Left renal cortex interstitium (tissue), 4 donors: Measurements from ENCODE around the gene EMC7. TPM values are rescaled to one million over a fixed set of nuclear protein-coding genes. Genes with fewer than 3 reads are reported as not detected.
"Not testable (repeated sequence)": the region's sequence is repeated elsewhere in the genome, so short reads cannot be mapped to it uniquely, and the experiment has no call there.

Experiments used
- DNase-seq, 4 donors: peaks; one replicate each; pipeline ENCODE4 v3.0.0-alpha.2; 2013; ENCODE audit warnings: low read depth in 4 of 4, low spot score in 2 of 4, missing footprints in 1 of 4
- polyA plus RNA-seq, 4 donors: library from polyadenylated mRNA; unstranded; fragments of 120-200 nt; gene quantifications; one replicate each; pipeline ENCODE4 v1.2.1, GENCODE V29; 2013; ENCODE audit not compliant: insufficient read length in 4 of 4

EMC7 gene
- 100 to 1,000 TPM in 1 of 4 donors, 10 to 100 TPM in 3; 77.3 to 103 (median 83.4) TPM for polyA plus RNA-seq

DNA sequence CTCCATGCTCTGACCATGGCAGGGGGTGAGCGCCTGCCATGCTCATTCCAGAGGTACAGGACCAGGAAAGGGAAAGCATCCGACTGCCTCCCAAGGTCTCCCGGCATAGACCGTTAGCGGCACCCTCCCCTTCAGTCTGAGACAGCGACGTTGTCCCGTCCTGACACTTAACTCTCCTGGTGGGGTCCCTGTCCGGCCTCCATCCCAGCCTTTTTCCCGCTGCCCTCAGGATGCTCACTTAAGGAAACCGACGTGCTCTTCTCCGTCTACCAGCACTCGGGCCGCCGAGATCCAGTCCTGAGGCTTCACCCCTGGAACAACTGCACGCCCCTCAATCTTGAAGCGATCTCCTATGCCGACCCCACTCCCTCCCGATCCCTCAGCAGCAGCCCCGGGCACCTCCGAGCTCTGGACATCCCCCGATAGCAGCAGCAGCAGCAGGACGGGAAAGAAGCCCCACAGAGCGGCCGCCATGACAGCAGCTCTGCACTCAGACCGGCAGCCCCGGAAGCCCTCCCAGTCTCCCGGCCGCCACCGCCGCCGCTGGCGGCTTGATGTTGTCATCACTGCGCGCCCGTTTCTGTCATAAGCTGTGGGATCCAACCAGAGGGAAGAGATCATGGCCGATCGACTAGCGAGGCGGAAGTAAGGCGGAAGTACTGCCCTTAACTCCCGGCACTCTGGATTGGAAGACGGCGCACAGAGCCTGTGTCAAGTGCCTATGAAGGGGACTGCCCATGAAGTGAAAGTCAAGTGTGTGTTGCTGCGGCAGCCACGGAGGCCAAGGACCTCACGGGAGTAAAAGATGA lies at the start of gene EMC7, which contains the start of gene PGBD4:
TSS of gene EMC7 (minus strand) at position 497 of the 809 bp plus-strand sequence. CDS start at position 474, 23 bp downstream.
TSS of gene PGBD4 (plus strand) at position 718 of the 809 bp plus-strand sequence. CDS start 449 bp downstream, outside the sequence.
- DNase-seq: peak; percentile 96 to 98 (median 96)

GRCh38 chr15:34147371-34148140 lies 45.9 kb upstream of the EMC7 start:
- DNase-seq: no peak

DNA sequence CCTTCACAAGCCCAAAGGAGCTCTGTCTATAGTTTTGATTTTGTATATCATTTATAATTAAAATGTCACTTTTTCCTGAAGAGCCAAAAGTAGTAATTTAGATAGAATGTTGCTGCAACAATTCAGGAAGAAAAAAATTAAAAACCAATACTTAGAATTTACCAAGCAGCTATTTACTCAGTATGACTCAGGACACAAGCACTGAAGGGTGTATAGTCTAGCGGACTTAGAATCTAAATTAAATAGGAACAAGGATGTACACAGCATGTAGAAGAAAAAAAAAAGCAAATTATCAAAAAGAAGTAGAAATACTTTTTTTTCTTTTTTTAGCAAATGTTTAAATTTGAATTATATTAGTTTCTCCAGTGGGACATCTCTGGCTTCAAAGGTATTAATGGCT lies 31.8 kb upstream of the EMC7 start:
- no peak for DNase-seq

- DNase-seq: no peak
These were observed 31.2 kb upstream of the EMC7 start for GRCh38 chr15:34132881-34133280.

- DNase-seq: no peak
These were observed 27.2 kb upstream of the EMC7 start for GRCh38 chr15:34128898-34129297.

DNA sequence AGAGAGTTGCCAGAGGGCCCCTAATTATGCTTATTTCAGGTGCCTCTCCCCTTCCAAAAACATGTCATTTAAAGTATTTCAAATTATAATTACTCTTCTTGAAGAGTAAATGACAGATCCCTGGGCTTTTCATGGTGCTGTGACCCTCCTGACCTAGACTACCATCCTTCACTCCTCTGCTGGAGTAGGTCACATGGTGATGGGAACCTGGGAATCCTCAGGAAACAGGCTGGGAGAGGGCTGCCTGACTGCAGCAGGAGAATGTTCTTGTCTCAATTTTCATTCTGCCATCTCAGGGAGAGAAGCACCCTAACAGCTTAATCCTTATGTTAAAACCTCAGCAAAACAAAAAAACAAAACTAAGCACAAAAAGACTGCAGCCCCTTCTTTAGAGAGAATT lies 24.9 kb upstream of the EMC7 start:
- no peak for DNase-seq

DNA sequence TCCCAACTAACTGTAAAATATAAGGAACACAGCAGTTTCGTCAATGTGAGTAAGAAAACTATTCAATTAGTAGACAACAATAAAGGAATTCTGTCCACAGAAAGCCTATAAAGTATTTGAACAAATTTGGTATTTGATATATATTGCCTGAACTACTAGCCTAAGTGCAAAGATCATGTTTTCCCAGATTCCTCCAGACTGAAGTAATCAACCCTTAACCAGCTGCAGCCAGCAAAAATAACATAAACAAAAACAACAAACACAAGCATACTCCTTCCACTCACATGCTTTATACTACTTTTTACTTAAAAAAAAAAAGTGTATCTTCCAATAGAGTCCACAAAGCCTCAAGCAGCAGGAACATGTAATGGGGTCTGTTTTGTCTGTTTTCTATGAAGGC lies 24.3 kb upstream of the EMC7 start:
- no peak for DNase-seq

- DNase-seq: no peak
These were observed 23.0 kb upstream of the EMC7 start for GRCh38 chr15:34124651-34125050.

DNA sequence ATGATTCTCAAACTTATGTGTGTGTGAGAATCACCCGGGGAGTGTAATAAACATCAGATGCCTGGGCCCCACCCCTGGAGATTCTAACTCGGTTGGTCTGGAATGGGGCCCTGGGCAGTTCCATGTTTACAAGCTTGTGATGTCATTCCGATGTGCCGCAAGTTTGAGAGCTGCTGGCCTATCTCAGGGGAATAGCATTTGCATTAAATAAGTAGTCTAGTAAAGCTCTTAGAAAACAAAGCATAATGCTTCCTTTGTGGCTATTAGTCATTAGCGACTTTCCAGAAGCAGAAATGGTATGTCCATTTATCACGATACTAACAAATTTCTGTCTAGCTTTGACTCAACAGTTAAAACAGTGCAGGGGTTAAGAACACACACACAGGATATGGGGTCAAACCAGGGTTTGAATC lies 21.1 kb upstream of the EMC7 start:
- no peak for DNase-seq

- not testable (repeated sequence) for DNase-seq
These were observed 20.1 kb upstream of the EMC7 start for GRCh38 chr15:34121786-34122185.

DNA sequence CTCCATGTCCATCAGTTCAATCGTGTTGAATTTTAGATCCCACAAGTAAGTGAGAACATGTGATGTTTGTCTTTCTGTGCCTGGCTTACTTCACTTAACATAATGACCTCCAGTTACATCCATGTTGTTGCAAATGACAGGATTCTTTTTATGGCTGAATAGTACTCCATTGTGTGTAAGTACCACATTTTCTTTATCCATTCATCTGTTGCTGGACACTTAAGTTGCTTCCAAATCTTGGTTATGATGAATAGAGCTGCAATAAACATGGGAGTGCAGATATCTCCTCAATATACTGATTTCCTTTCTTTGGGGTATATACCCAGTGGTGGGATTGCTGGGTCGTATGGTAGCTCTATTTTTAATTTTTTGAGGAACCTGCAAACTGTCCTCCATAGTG lies 18.8 kb upstream of the EMC7 start:
- not testable (repeated sequence) for DNase-seq

DNA sequence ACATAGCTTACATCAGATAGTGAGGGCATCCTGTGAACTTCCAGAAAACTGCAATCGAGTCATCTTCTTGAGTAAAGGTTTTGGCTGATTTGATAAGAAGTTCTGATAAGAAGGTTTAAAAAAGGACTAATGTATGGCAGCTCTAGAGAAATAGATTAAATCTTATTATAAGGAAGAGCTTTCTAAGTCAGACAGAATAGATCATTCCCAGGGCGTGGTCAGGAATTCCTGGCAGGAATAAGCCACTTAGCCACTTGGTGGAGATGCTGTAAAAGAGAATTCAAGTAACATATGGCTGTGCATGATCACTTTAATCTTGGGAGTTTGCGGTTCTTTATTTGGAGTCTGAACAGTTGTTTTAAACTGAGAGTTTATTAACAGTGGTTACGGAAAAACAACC lies 17.6 kb upstream of the EMC7 start:
- no peak for DNase-seq

GRCh38 chr15:34116620-34117019 lies 15.0 kb upstream of the EMC7 start:
- DNase-seq: no peak

GRCh38 chr15:34114739-34115138 lies 13.1 kb upstream of the EMC7 start:
- DNase-seq: no peak

GRCh38 chr15:34114215-34114614 lies 12.6 kb upstream of the EMC7 start:
- DNase-seq: no peak

DNA sequence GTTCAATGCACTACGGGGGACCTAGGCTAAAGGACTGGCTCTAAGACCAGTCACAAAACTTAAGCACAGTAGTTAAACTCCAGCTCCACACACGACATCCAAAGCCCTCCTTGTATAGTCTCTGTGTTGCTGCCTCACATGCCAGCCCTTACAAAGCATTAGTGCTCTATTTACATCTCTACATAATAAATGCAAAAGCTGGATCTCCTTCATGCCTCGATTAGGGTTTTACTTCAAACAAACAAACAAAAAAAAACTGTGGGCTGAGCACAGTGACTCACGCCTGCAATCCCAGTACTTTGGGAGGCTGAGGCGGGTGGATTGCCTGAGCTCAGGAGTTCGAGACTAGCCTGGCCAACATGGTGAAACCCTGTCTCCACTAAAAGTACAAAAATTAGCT lies 9.8 kb upstream of the EMC7 start:
- DNase-seq: no peak

DNA sequence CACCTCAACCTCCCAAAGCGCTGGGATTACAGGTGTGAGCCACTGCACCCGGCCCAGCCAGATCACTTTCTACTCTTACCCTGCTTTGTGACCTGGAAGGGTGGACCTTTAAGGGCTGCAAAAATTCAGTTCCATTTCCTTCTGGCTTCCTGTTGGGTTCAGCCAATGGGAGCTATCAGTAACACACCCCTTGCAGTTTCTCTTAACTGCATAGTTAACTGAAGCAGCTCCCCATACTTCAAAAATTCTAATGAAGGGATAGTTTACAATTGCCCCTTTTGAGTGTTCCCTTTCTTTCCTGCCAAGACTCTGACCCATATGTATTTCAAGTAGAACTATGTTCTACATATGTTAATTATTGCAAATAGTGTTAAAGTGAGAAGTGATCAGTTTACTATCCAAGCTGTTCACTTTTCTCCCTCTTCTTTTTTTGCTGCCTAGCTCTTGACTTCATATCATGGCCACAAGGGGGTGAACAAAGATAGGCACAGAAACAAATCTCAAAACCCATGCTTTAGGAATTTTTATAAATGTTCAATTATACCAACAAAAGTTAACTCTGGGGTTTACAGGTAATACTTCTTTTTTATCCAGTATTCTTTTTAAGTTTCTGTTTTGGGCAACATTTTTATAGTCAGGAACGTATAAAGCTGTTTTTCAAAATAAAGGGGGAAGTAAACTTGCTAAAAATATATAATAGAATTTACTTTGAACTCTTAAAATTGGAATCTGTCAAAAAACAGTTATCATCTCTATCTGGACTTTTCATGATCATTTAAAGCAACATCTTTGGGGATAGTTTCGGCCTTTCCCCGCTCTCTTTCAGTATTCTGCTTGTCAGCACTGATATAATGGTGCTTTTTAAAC lies 8.4 kb upstream of the EMC7 start:
- DNase-seq: peak in 1 of 4 donors; percentile 23

GRCh38 chr15:34107315-34107714 lies 5.7 kb upstream of the EMC7 start:
- no peak for DNase-seq

- DNase-seq: no peak
These were observed 4.8 kb upstream of the EMC7 start for GRCh38 chr15:34106423-34106822.

DNA sequence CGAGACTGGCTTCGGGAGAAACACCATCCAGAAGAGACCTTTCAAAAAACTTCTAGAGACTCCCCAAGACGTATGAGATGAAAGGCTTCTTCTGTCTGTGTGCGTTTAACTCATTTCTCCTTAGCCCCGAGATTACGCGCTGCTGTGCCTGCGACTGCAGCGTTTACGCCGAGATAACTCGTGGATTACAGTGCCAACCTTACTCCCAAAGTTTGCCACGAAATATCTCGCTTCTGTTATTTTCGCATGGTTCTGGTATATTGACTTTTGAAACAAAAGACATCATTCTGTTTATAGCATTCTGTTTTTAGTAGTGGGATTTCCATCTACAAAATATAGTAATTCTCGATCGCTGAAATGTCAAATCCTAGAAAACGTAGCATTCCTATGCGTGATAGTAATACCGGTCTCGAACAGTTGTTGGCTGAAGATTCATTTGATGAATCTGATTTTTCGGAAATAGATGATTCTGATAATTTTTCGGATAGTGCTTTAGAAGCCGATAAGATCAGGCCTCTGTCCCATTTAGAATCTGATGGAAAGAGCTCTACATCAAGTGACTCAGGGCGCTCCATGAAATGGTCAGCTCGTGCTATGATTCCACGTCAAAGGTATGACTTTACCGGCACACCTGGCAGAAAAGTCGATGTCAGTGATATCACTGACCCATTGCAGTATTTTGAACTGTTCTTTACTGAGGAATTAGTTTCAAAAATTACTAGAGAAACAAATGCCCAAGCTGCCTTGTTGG lies 688 bp upstream of the EMC7 start:
- no peak for DNase-seq
